Caco-2 (cell line): Measurements from ENCODE around the gene TPCN1. TPM values are rescaled to one million over a fixed set of nuclear protein-coding genes. Genes with fewer than 3 reads are reported as not detected.

Source experiments
- BruUV-seq: library from RNA; stranded (reverse); fragments of 400-500 nt; replicated peaks from 2 replicates; lab custom pipeline; 2021; lab: Mats Ljungman, UMichigan
- CTCF ChIA-PET: fragments of 300-600 bp; sonication (Branson Sonifier 250); formaldehyde crosslinking; loops from one replicate; lab custom pipeline; 2022; ENCODE audit warnings: antibody characterized with exemption; lab: Charles Lee
- POLR2A ChIA-PET: fragments of 300-600 bp; sonication (Branson Sonifier 250); formaldehyde crosslinking; loops from one replicate; lab custom pipeline; 2022; ENCODE audit warnings: antibody characterized with exemption; lab: Charles Lee
- DNase-seq, 2 experiments: peaks; one replicate each; pipeline versions ENCODE4 v3.0.0 to v3.0.0-alpha.2; 2020 to 2022
- H3K27me3 ChIP-seq: replicated peaks from 2 replicates; pipeline ENCODE4 v1.6.0; 2011; ENCODE audit warnings: low read length; ENCODE audit not compliant: control insufficient read depth, insufficient read depth
- H3K36me3 ChIP-seq: 2 replicates; pipeline ENCODE4 v1.5.1; 2011; ENCODE audit warnings: low read length; ENCODE audit not compliant: control insufficient read depth, insufficient read depth
- H3K4me1 ChIP-seq: fragments of 250-450 bp; sonication (Bioruptor Pico); 2 replicates; pipeline ENCODE4 v1.5.1; 2020; ENCODE audit warnings: mild to moderate bottlenecking
- H3K4me3 ChIP-seq: 2 replicates; pipeline ENCODE4 v1.5.1; 2011; ENCODE audit warnings: low read depth, mild to moderate bottlenecking, control low read depth, low read length
- H3K9me3 ChIP-seq: fragments of 250-450 bp; sonication (Bioruptor Pico); 2 replicates; pipeline ENCODE4 v1.5.1; 2020; ENCODE audit warnings: mild to moderate bottlenecking, moderate library complexity
- H3K27ac Mint-ChIP-seq: one replicate; pipeline ENCODE4 v1.8.0; 2022; ENCODE audit warnings: mixed read lengths; ENCODE audit not compliant: unreplicated experiment
- H3K27me3 Mint-ChIP-seq: one replicate; pipeline ENCODE4 v1.8.0; 2022; ENCODE audit warnings: mixed read lengths; ENCODE audit not compliant: insufficient read depth, unreplicated experiment
- H3K36me3 Mint-ChIP-seq: one replicate; pipeline ENCODE4 v1.8.0; 2022; ENCODE audit warnings: mild to moderate bottlenecking, mixed read lengths; ENCODE audit not compliant: insufficient read depth, unreplicated experiment
- H3K4me1 Mint-ChIP-seq: one replicate; pipeline ENCODE4 v1.8.0; 2022; ENCODE audit warnings: low read depth, mixed read lengths; ENCODE audit not compliant: unreplicated experiment
- H3K4me3 Mint-ChIP-seq: one replicate; pipeline ENCODE4 v1.8.0; 2022; ENCODE audit warnings: mild to moderate bottlenecking, moderate library complexity, mixed read lengths; ENCODE audit not compliant: unreplicated experiment
- H3K9me3 Mint-ChIP-seq: one replicate; pipeline ENCODE4 v1.8.0; 2022; ENCODE audit warnings: mixed read lengths; ENCODE audit not compliant: unreplicated experiment
- intact Hi-C: fragments of 100-400 bp; cut with micrococcal nuclease; formaldehyde crosslinking; loops from one replicate; pipeline ENCODE4 v1.10.0; 2022; ENCODE audit not compliant: unreplicated experiment
- total RNA-seq: library from RNA; stranded (reverse); gene quantifications from 2 replicates; pipeline ENCODE4 v1.2.3, GENCODE V29; 2022
- TF ChIP-seq, protein P1 (sequence below), 2 experiments: fragments of 200-600 bp in 1 of 2; IDR thresholded peaks; 1 replicate in 1 of 2; 2 replicates in 1 of 2; pipeline versions ENCODE4 v1.5.1 to v1.8.0; 2011 to 2022; ENCODE audit warnings: antibody characterized with exemption in 1 of 2, control low read depth in 1 of 2, inconsistent platforms in 1 of 2, low read depth in 1 of 2, low read length in 1 of 2, mild to moderate bottlenecking in 1 of 2, moderate library complexity in 1 of 2; ENCODE audit not compliant: insufficient read depth in 1 of 2, severe bottlenecking in 1 of 2, unreplicated experiment in 1 of 2

Gene TPCN1
- total RNA-seq, 1 experiment from 2014 or later, result 54.4 TPM

DNA sequence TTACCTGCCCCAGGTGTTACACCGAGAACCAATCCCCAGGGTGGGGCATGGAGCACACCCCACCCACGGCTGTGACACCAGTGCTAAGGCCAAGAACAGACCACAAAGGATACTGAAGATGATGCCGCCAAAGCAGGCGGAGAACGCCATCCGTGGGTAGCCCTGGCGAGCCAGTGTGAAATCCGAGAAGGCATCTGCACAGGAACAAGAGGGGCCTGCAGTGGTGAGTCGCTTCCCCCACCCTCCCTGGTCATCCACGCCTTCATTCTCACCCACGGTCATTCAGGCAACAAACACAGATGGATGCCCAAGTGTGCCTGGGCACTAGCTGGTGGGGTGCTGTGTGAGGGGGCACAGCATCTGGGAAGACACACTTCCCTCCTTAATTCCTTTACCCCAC, 85.1 kb downstream of the TPCN1 start:
- Histone ChIP-seq H3K4me3 (no peak overlapping the region), H3K27me3 (no peaks in the 10 kb centered on the region), H3K36me3 (no peaks in the 10 kb centered on the region), H3K4me1 (no peaks in the 10 kb centered on the region), H3K9me3 (no peaks in the 10 kb centered on the region)
- Mint-ChIP-seq H3K27me3 (no peaks in the 10 kb centered on the region), H3K36me3 (no peaks in the 10 kb centered on the region), H3K9me3 (no peaks in the 10 kb centered on the region), H3K27ac (no peak overlapping the region), H3K4me3 (no peak overlapping the region), H3K4me1 (no peaks in the 10 kb centered on the region)
- ChIA-PET CTCF (interaction anchor here (0.6 kb wide), 1 partner anchor 1150 kb away, joined by 3 read pairs; no protein-coding TSS in a partner anchor), POLR2A (no interaction called here)
- TF ChIP-seq, protein P1, sequence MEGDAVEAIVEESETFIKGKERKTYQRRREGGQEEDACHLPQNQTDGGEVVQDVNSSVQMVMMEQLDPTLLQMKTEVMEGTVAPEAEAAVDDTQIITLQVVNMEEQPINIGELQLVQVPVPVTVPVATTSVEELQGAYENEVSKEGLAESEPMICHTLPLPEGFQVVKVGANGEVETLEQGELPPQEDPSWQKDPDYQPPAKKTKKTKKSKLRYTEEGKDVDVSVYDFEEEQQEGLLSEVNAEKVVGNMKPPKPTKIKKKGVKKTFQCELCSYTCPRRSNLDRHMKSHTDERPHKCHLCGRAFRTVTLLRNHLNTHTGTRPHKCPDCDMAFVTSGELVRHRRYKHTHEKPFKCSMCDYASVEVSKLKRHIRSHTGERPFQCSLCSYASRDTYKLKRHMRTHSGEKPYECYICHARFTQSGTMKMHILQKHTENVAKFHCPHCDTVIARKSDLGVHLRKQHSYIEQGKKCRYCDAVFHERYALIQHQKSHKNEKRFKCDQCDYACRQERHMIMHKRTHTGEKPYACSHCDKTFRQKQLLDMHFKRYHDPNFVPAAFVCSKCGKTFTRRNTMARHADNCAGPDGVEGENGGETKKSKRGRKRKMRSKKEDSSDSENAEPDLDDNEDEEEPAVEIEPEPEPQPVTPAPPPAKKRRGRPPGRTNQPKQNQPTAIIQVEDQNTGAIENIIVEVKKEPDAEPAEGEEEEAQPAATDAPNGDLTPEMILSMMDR (IDR thresholded peaks at IDR 0.05; ENCODE audit: insufficient read depth in 1 of 2, low read depth in 1 of 2, low read length in 1 of 2, severe bottlenecking in 1 of 2, unreplicated experiment in 1 of 2), result no peak
- DNase-seq, result no peak
- intact Hi-C loops, result no loop called here
- no TSS peak for BruUV-seq

DNA sequence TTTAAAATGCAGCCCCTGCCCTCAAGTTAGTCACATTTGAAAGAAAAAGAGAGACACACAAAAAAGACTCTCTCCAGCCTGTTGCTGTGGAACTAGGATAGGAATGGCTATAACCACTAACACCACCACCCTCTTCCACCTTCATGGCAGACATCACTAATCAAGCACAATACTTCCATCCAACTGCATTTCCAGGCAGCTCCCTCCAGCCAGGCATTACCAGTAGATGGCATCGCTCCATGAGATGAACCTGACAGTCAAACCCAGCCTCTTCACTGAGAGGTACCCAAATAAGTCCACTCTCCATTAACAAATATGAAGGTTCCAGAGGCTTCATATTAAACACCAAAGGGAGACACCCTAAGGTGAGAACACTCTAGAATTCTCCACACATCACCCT, 89.2 kb downstream of the TPCN1 start:
- peak in 1 of 2 experiments; percentile 27 for DNase-seq
- Mint-ChIP-seq H3K4me3 (no peak overlapping the region), H3K27ac (no peak overlapping the region), H3K27me3 (no peaks in the 10 kb centered on the region), H3K9me3 (no peaks in the 10 kb centered on the region), H3K36me3 (no peaks in the 10 kb centered on the region), H3K4me1 (no peaks in the 10 kb centered on the region)
- no peaks in the 10 kb centered on the region for H3K9me3 ChIP-seq
- intact Hi-C loops, result no loop called here
- H3K4me3 ChIP-seq, result no peak overlapping the region
- no peaks in the 10 kb centered on the region for H3K4me1 ChIP-seq
- BruUV-seq, result no TSS peak
- H3K27me3 ChIP-seq, result no peaks in the 10 kb centered on the region
- ChIA-PET CTCF (no interaction called here), POLR2A (no interaction called here)
- H3K36me3 ChIP-seq, result no peaks in the 10 kb centered on the region
- TF ChIP-seq, protein P1 (IDR thresholded peaks at IDR 0.05; ENCODE audit: insufficient read depth in 1 of 2, low read depth in 1 of 2, low read length in 1 of 2, severe bottlenecking in 1 of 2, unreplicated experiment in 1 of 2), result no peak

GRCh38 chr12:113314121-113314529, 92.9 kb downstream of the TPCN1 start:
- Histone ChIP-seq H3K9me3 (no peaks in the 10 kb centered on the region), H3K4me3 (no peak overlapping the region)
- CTCF ChIA-PET, result interaction anchor here (1.1 kb wide), 1 partner anchor 109 kb away, joined by 4 read pairs; no protein-coding TSS in a partner anchor

More at GRCh38 chr12:113314121-113314529, 92.9 kb downstream of the TPCN1 start:
- Histone ChIP-seq H3K4me1 (no peaks in the 10 kb centered on the region), H3K27me3 (no peaks in the 10 kb centered on the region), H3K36me3 (peaks cover 3% of the 10 kb centered on the region)
- POLR2A ChIA-PET, result no interaction called here
- BruUV-seq, result no TSS peak
- Mint-ChIP-seq H3K27ac (no peak overlapping the region), H3K4me1 (no peaks in the 10 kb centered on the region), H3K4me3 (no peak overlapping the region), H3K27me3 (no peaks in the 10 kb centered on the region), H3K36me3 (no peaks in the 10 kb centered on the region), H3K9me3 (no peaks in the 10 kb centered on the region)
- TF ChIP-seq, protein P1 (IDR thresholded peaks at IDR 0.05; ENCODE audit: insufficient read depth in 1 of 2, low read depth in 1 of 2, low read length in 1 of 2, severe bottlenecking in 1 of 2, unreplicated experiment in 1 of 2), result no peak
- DNase-seq, result no peak
- intact Hi-C loops, result no loop called here
